NT2/D1 (cell line): ENCODE measurements around the gene HPCAL1.

ENCODE experiments used
- DNase-seq: peaks from one replicate; pipeline ENCODE4 v3.0.0-alpha.2; 2011; ENCODE audit warnings: low read depth, low spot score
- H3K27me3 ChIP-seq: 2 replicates; pipeline ENCODE4 v1.6.0; 2011; ENCODE audit warnings: mild to moderate bottlenecking; ENCODE audit not compliant: insufficient read length, insufficient read depth
- H3K36me3 ChIP-seq: 2 replicates; pipeline ENCODE4 v1.6.1; 2011; ENCODE audit warnings: mild to moderate bottlenecking, low read length, mixed read lengths; ENCODE audit not compliant: insufficient read depth, insufficient read length
- H3K4me1 ChIP-seq: 2 replicates; pipeline ENCODE4 v1.5.1; 2011; ENCODE audit not compliant: insufficient read depth, insufficient read length
- H3K4me3 ChIP-seq: 2 replicates; pipeline ENCODE4 v1.5.1; 2011; ENCODE audit warnings: low read depth; ENCODE audit not compliant: insufficient read length
- H3K9ac ChIP-seq: 2 replicates; pipeline ENCODE4 v1.6.0; 2011; ENCODE audit warnings: low read depth; ENCODE audit not compliant: insufficient read length
- H3K9me3 ChIP-seq: 2 replicates; pipeline ENCODE4 v1.5.1; 2011; ENCODE audit warnings: mild to moderate bottlenecking, low read length; ENCODE audit not compliant: insufficient read depth
- SUZ12 ChIP-seq: IDR thresholded peaks from 2 replicates; pipeline ENCODE4 v1.6.1; 2011; ENCODE audit not compliant: insufficient read length, insufficient read depth; ENCODE audit errors: extremely low read depth
- YY1 ChIP-seq: IDR thresholded peaks from 2 replicates; pipeline ENCODE4 v1.6.1; 2011; ENCODE audit not compliant: insufficient read length, insufficient read depth
- ZNF274 ChIP-seq: IDR thresholded peaks from 2 replicates; pipeline ENCODE4 v1.6.1; 2011; ENCODE audit warnings: mild to moderate bottlenecking, low read depth, low read length

HPCAL1 gene

GRCh38 chr2:10348891-10349290 lies 46.2 kb downstream of the HPCAL1 start:
- H3K4me3 ChIP-seq, result no peak overlapping the region
- TF ChIP-seq ZNF274, result no peak
- H3K36me3 ChIP-seq, result no peaks in the 10 kb centered on the region
- peaks cover 7% of the 10 kb centered on the region for H3K4me1 ChIP-seq
- H3K9ac ChIP-seq, result no peak overlapping the region
- DNase-seq, result no peak
- no peaks in the 10 kb centered on the region for H3K27me3 ChIP-seq
- no peaks in the 10 kb centered on the region for H3K9me3 ChIP-seq

- Histone ChIP-seq H3K27me3 (no peaks in the 10 kb centered on the region), H3K36me3 (no peaks in the 10 kb centered on the region), H3K9ac (no peak overlapping the region), H3K4me1 (peaks cover 11% of the 10 kb centered on the region), H3K4me3 (no peak overlapping the region), H3K9me3 (no peaks in the 10 kb centered on the region)
- TF ChIP-seq SUZ12 (no peak), YY1 (no peak), ZNF274 (no peak)
- no peak for DNase-seq
Measured at GRCh38 chr2:10350761-10351160, 48.1 kb downstream of the HPCAL1 start.

- Histone ChIP-seq H3K4me3 (no peak overlapping the region), H3K9me3 (no peaks in the 10 kb centered on the region), H3K27me3 (no peaks in the 10 kb centered on the region), H3K4me1 (peaks cover 9% of the 10 kb centered on the region), H3K36me3 (peaks cover 4% of the 10 kb centered on the region), H3K9ac (no peak overlapping the region)
- TF ChIP-seq ZNF274, result no peak
- no peak for DNase-seq
Measured at GRCh38 chr2:10352361-10352760, 49.7 kb downstream of the HPCAL1 start.

DNA sequence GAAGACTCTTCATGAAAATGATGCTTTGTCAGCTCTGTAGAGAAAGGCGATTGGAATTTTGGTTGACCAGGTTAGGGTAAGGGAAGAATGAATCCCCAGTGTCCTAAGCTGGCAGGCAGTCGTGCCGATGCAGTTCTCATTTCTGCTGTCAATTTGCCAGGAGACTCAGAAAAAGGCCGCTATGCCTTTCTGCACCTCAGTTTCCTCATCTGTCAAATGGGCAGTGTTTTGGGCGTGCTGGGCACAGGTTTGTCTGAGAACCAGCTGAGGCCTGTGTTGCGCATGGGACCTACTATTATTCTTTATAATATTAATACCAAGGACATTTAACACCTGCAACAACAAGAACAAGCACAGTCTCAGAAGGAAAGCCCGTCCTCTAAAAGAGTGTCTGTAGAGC lies 50.3 kb downstream of the HPCAL1 start:
- TF ChIP-seq YY1 (no peak), SUZ12 (no peak), ZNF274 (no peak)
- peaks cover 8% of the 10 kb centered on the region for H3K4me1 ChIP-seq
- H3K36me3 ChIP-seq, result peaks cover 4% of the 10 kb centered on the region
- no peaks in the 10 kb centered on the region for H3K9me3 ChIP-seq
- no peak overlapping the region for H3K4me3 ChIP-seq
- no peaks in the 10 kb centered on the region for H3K27me3 ChIP-seq
- H3K9ac ChIP-seq, result no peak overlapping the region
- no peak for DNase-seq

DNA sequence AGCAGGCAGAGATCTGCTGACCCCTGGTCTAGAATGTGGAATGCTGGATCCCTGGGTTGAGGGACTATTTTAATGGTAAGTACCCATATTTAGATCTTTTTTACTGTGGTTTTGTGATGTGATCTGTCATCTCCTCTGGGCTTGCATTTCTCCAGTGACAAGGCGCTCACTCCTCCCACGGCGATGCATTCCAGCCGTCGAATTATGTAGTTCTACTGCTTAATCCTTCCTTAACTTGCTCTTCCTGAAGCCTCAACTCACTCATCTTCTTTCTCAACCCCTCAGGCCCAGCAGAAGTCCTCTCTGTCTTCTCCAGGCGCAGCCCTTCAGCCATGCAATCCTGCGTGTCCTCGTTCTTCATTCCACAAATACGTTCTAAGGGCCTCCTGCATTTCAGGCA lies 51.2 kb downstream of the HPCAL1 start:
- Histone ChIP-seq H3K9ac (no peak overlapping the region), H3K4me1 (peaks cover 8% of the 10 kb centered on the region), H3K36me3 (peaks cover 4% of the 10 kb centered on the region), H3K9me3 (no peaks in the 10 kb centered on the region), H3K27me3 (no peaks in the 10 kb centered on the region), H3K4me3 (no peak overlapping the region)
- DNase-seq, result no peak
- TF ChIP-seq ZNF274 (no peak), SUZ12 (no peak)

GRCh38 chr2:10354399-10354798 lies 51.7 kb downstream of the HPCAL1 start:
- no peaks in the 10 kb centered on the region for H3K9me3 ChIP-seq
- no peak overlapping the region for H3K9ac ChIP-seq
- peaks cover 8% of the 10 kb centered on the region for H3K4me1 ChIP-seq
- no peak overlapping the region for H3K4me3 ChIP-seq
- DNase-seq, result no peak
- TF ChIP-seq ZNF274, result no peak
- H3K36me3 ChIP-seq, result peaks cover 4% of the 10 kb centered on the region
- no peaks in the 10 kb centered on the region for H3K27me3 ChIP-seq

DNA sequence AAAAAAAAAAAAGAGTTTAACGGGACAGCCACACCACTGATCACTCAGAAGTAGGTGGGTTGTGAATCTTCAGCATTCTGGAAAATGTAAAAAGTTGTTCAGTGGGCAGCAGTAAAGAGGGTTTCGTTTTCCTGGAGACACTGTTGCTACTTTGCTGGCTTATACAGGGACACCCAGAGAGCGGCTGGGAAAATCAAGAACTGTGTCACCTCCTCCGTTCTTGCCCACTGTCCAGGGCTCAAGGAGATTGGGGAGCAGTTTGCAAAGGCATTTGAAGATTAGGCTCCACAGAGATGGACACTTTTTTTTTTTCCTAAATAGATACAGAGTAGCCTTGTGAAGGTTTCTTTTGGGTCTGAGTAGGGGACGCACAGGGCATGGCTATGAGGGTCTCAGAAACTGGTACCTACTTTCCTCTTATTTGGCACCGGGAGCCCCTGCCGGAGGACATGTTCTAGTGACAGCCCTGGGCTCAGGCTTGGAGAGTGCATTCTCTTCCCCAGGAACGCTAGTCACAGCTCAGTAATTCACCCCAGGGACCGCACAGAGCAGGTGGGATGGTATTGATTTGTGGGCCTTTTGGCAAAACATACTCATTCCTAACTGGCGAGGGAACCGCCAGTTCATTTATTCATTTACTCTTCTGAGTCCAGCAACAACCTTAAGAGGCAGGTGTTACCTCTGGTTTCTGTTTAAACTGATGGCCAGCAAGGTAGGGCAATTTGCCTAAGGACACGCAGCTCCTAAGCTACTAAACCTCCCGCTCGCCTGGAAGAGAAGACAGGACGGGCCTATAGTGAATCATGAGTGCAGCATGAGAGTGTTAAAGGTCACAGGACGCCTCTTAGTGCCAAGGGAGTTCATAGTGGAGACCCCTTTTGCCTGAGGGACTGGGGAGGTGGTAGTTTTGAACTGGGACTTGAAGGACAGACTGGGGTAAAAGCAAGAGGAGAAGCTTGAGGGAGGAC lies 53.1 kb downstream of the HPCAL1 start:
- TF ChIP-seq YY1 (no peak), ZNF274 (no peak), SUZ12 (no peak)
- no peak for DNase-seq
- peaks cover 8% of the 10 kb centered on the region for H3K4me1 ChIP-seq
- H3K4me3 ChIP-seq, result no peak overlapping the region
- H3K27me3 ChIP-seq, result no peaks in the 10 kb centered on the region
- peaks cover 4% of the 10 kb centered on the region for H3K36me3 ChIP-seq
- no peaks in the 10 kb centered on the region for H3K9me3 ChIP-seq
- H3K9ac ChIP-seq, result no peak overlapping the region
